ENCODE measurements around the gene FZR1.

DNA sequence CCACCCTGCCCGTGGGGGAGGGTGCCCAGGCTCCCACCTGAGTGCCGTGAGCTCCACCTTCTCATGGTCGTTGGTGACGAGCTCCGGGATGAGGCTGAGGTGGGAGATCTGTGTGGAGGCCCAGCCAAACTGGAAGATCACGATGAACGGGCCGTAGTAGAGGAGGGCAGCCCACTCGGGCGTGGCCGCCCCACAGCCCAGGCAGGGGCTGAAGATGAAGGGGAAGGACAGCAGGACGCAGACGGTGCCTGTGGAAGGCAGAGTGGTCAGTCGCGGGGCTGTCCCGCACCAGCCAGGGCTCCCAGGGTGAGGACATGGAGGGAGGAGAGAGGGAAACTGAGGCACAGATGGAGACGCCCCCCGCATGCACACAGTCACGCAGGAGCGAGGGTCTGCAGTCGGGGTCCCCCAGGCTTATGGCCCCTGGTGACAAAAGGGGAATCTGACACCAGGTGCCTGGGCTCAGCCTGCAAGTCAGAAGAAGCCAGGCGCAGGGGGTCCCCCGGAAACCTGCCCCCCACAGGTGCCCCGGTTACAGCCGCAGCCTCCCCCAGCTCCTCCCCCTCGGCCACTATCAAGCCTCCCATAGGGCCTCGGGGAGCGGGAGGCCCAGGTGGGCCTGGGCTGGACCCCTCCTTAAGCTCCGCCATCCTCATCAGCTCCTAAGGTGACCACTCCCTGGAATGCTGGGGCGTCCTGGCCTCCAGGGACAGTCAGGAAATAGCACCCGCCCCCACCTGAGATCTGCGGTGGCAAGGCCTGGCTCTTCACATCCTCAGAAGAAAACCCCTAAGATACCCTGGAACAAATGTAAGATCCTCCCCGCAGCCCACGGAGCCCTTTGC, 45.1 kb downstream of the FZR1 start:
- TF ChIP-seq, protein P1, sequence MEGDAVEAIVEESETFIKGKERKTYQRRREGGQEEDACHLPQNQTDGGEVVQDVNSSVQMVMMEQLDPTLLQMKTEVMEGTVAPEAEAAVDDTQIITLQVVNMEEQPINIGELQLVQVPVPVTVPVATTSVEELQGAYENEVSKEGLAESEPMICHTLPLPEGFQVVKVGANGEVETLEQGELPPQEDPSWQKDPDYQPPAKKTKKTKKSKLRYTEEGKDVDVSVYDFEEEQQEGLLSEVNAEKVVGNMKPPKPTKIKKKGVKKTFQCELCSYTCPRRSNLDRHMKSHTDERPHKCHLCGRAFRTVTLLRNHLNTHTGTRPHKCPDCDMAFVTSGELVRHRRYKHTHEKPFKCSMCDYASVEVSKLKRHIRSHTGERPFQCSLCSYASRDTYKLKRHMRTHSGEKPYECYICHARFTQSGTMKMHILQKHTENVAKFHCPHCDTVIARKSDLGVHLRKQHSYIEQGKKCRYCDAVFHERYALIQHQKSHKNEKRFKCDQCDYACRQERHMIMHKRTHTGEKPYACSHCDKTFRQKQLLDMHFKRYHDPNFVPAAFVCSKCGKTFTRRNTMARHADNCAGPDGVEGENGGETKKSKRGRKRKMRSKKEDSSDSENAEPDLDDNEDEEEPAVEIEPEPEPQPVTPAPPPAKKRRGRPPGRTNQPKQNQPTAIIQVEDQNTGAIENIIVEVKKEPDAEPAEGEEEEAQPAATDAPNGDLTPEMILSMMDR (conservative IDR thresholded peaks at IDR 0.05; ENCODE audit: low read length) = no peak
- TF ChIP-seq EZH2phosphoT487 (IDR thresholded peaks at IDR 0.05; ENCODE audit: borderline replicate concordance, low read depth, low read length) = no peak

All from OCI-LY7 (cell line).